GM21515 (cell line): Measurements from ENCODE around the gene CLCN2.

ENCODE experiments used
- ATAC-seq: cut with Tn5 transposase; IDR thresholded peaks from one replicate; pipeline ENCODE4 v1.9.1; 2021; ENCODE audit not compliant: unreplicated experiment

Gene CLCN2

GRCh38 chr3:184381261-184382224 lies 20.1 kb upstream of the CLCN2 start:
- ATAC-seq, result no peak

GRCh38 chr3:184380627-184381260 lies 19.3 kb upstream of the CLCN2 start:
- ATAC-seq, result no peak

- ATAC-seq, result no peak
Observed at GRCh38 chr3:184380185-184380626, 18.8 kb upstream of the CLCN2 start.

- no peak for ATAC-seq
Observed at GRCh38 chr3:184379358-184380184, 18.2 kb upstream of the CLCN2 start, which contains the start of gene CHRD. Gene CHRD (plus strand): TSS chr3:184380054. CDS start chr3:184380319, 265 bp downstream.

GRCh38 chr3:184378651-184379357 lies 17.4 kb upstream of the CLCN2 start:
- ATAC-seq, result no peak

- ATAC-seq, result no peak
Observed at GRCh38 chr3:184377882-184378445, 16.6 kb upstream of the CLCN2 start, which contains the start of gene THPO. Gene THPO (minus strand): TSS chr3:184378207. CDS start chr3:184376259, 1,948 bp downstream.

GRCh38 chr3:184377374-184377773 lies 16.0 kb upstream of the CLCN2 start:
- ATAC-seq, result no peak

GRCh38 chr3:184375747-184376461 lies 14.5 kb upstream of the CLCN2 start:
- ATAC-seq, result no peak

GRCh38 chr3:184373422-184373821 lies 12.0 kb upstream of the CLCN2 start:
- ATAC-seq, result no peak

- no peak for ATAC-seq
Observed at GRCh38 chr3:184372911-184373310, 11.5 kb upstream of the CLCN2 start.

- ATAC-seq, result no peak
Observed at GRCh38 chr3:184372296-184372821, 11.0 kb upstream of the CLCN2 start.

GRCh38 chr3:184371570-184372018 lies 10.2 kb upstream of the CLCN2 start:
- ATAC-seq, result peak; percentile 76

GRCh38 chr3:184368586-184369183 lies 7.3 kb upstream of the CLCN2 start:
- no peak for ATAC-seq

- ATAC-seq, result no peak
Observed at GRCh38 chr3:184368116-184368515, 6.7 kb upstream of the CLCN2 start.

- no peak for ATAC-seq
Observed at GRCh38 chr3:184366619-184367289, 5.3 kb upstream of the CLCN2 start.

GRCh38 chr3:184362668-184363546 lies 1.5 kb upstream of the CLCN2 start:
- ATAC-seq, result peak; percentile 83
